H54 (cell line): ENCODE data around the gene CROCC2.

Experiments used
- DNase-seq: peaks from one replicate; pipeline ENCODE4 v3.0.0; 2011; ENCODE audit warnings: low spot score, mixed read lengths; ENCODE audit not compliant: insufficient read length
- FAIRE-seq: peaks from 3 replicates; lab custom pipeline; 2011; peaks lifted over from hg19 to GRCh38; lab: Jason Lieb, UNC
- POLR2A ChIP-seq: IDR thresholded peaks from 2 replicates; pipeline ENCODE4 v1.6.1; 2011; ENCODE audit warnings: low read depth, mild to moderate bottlenecking, low read length

CROCC2 gene

DNA sequence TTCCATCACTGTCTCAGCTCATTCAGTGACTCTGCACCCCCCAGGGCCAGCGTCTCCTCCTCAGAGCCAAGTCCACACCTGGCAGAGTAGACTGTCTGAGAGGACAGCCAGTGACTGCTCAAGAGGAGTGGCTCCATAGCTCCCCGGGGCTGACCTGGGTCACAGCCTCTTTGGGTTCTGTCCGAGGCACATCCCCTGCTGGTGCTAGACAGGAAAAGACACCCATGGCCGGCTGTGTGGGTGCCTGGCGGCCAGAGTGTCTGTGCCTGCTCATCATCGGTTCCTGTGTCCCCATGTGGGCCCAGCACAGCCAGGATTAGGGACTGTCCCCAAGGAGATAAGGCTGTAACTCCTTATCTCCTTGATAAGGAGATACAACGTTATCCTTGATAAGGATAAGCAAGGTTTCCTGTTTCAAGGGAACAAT, 3.5 kb upstream of the CROCC2 start:
- no peak for TF ChIP-seq POLR2A
- no peak for FAIRE-seq
- no peak for DNase-seq

DNA sequence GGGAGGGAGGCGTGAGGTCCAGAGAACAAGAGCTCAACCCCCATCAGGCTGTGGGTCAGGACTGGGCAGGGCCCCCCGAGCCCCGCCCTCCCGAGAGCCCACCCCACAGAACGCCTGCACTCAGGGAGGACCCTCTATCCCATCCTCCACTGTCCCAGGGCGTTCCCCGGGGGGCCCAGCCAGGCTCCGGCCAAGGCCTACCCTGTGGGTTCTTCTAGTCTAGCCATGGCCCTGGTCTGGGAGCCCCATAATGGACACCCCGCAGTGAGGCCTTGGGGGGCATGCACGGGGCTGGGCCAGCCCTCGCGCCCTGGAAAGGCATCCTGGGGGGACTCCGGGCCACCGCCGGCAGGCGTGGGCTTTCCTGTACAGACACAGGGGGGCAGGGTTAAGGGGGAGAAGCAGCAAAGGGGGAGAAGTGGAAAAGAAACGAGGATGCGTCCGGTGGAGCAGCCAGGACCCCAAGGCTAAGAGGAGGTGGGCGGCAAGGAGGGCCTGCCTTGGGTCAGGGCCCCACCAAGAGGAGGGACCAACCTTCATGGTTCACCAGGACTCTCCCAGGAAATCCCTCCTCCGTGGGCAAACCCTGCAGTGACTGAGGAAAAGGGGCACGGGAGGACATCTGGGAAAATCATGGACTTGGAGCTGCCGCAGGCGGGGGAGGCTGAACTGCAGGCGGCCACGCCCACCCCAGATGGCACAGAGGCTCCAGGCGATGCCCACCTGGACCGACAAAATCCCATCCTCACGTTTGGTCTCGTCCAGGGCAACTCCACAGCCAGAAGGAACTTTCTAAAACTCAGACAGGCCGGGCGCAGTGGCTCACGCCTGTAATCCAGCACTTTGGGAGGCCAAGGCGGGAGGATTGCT, 2.7 kb upstream of the CROCC2 start:
- DNase-seq (no peak), FAIRE-seq (no peak)
- TF ChIP-seq POLR2A, result no peak

- no peak for FAIRE-seq
- no peak for TF ChIP-seq POLR2A
- no peak for DNase-seq
These were observed 1.6 kb upstream of the CROCC2 start for GRCh38 chr2:240904216-240905175.

DNA sequence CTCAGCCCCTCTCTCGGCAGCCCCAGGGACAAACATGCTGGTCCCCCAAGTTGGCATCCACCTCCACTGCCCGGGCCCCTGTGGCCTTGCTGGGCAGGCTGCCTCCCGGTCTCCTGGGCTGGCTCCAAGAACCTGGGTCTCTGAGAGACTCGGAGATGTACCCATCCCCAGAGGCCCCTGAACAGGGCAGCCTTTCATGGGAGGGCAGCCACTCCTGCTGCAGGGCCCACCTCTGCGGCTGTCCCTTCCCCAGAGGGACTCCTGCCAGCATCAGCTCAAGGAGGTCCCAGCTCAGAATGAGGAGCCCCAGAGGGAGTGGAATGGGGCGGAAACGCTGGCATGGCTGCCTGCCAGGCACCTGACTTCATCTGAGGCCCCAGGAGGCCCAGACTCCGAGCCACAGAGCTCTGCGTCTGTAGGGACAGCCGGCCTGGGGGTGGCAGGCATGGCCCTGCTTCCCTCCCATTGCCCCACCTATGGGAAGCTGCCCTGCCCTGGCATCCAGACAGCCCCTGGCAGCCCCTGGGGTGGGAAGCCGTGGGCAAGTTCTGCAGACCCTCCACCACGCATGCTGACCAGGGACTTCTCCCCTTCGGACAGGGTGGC, 857 bp upstream of the CROCC2 start:
- FAIRE-seq (no peak), DNase-seq (peak; percentile 54)

DNA sequence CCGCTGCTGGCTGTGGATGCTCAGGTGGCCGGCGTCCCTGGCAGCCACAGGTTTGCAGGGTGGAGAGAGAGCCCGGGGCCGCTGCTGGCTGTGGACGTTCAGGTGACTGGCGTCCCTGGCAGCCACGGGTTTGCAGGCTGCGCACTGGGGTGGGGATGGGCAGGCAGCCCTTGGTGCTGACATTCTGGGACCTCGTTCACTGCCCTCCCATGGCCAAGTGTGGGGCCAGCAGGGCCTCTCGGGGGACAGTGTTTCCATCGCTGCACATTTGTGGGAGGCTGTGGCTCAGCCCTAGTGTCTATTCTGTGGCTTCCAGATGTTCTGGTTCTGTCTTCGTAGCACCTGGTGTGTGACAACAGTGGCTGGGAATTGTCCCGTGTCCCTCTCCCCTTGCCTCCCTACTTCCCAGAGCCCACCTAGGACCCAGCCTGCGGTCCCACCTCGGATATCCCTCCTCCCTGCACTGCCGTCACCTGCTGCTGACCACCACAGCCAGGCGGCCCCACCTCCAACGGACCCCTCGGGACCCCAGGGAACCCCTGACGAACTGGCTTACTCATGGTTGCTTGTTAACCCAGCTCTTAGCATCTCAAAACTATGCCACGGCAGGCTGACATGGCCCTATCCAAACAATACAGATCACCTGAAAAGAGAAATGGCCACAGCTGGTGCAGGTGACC, 915 bp downstream of the CROCC2 start:
- no peak for TF ChIP-seq POLR2A
- DNase-seq (no peak), FAIRE-seq (no peak)

More for the DNA sequence above, 857 bp upstream of the CROCC2 start:
- no peak for TF ChIP-seq POLR2A

DNA sequence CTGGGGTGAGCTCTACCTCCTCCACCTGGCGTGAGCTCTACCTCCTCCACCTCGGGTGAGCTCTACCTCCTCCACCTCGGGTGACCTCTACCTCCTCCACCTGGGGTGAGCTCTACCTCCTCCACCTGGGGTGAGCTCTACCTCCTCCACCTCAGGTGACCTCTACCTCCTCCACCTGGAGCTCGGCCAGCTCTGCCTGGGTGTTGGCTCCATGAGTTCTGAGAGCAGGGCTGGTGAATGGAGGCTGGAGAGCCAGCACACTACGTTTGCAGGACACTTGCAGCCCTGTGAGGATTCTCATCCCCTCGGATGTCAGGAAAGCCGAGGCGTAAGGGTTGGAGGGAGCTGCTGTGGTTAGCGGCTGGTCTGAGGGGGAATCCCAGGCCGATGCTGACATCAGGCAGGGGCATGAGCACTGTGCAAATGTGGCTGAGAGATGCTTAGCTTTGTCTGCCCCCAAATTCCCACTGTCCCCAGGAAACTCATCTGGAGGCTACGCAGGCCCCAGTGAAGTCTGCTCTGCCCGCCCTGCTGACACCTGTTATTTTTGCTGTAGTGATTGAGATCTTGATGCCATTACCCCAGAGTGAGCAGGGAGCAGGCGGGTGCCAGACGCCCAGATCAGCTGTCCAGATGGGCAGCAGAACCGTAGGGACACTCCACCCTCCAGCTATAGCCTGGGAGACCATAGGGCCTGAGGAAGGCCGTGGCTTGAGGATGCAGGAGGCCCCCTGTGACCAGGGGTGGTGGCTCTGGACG, 3.3 kb downstream of the CROCC2 start:
- no peak for TF ChIP-seq POLR2A
- FAIRE-seq, result no peak
- no peak for DNase-seq

DNA sequence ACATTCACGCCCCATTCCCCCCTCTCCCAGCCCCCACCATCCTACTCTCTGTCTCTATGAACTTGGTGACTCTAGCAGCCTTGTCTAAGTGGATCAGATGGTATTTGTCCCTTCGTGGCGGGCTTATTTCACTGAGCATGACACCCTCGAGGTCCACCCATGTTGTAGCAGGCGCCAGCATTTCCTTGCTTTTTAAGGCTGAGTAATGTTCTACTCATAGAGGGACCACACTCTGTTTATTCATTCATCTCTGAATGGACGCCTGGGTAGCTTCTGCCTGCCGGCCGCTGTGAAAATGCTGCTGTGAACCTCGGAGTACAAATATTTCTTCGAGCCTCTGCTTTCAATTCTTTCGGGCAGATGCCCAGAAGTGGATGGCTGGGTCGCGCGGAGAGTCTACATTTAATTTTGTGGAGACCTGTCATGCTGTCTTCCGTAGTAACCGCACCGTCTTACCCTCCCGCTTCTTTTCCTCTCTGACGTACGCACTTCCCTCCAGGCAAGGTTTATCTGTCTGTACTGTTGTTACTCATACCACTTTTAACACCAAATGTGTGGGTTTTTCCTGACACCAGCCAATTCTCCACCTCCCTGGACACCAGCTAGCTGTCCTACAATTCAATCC, 5.6 kb downstream of the CROCC2 start:
- FAIRE-seq (no peak), DNase-seq (no peak)
- TF ChIP-seq POLR2A, result no peak

DNA sequence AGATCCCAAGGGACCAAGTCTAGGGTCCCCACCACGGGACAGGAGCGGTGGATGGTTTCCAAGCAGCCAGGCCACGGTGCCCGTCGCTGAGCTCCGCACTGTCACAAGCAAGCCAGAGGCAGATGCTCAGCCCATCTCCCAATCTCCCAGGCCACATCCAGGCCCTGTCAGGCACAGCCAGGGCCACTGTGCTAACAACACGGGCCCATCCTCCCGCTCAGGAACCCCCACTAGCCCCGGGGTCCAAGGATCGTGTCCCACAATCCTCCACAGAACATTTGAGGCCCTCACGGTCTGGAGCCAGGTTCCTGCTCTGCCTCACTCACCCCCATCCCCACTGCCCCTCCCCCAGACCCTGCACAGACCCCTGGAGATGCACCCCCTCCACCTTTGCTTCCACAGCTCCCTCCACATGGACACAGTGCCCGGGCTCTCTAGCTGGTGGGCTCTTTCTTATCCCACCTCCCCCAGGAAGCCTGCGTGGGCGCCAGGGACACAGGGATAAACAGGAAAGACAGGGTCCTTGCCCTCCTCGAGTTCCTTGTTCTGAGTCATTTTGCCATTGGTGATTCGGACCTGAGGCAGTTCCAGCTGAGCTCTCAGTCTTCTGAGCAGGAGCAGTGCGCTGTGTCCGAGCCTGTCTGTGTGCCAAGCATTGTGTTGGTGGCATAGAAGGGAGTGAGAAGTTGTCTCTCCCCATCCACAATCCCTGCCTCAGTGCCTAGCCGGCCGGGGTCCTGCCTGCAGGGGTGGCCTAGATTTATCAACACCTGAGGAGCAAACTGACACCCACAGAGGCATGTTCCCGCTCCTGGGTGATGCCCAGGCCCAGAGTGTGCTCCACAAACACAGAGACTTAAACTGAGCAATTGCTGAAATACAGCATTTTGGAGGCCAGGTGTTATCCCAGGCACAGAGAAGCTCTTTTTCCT, 7.0 kb downstream of the CROCC2 start:
- no peak for FAIRE-seq
- no peak for TF ChIP-seq POLR2A
- DNase-seq, result no peak

GRCh38 chr2:240913810-240914644, 7.9 kb downstream of the CROCC2 start:
- no peak for FAIRE-seq
- TF ChIP-seq POLR2A, result no peak

GRCh38 chr2:240914645-240915525, 8.7 kb downstream of the CROCC2 start:
- FAIRE-seq (no peak), DNase-seq (no peak)
- no peak for TF ChIP-seq POLR2A

More at GRCh38 chr2:240913810-240914644, 7.9 kb downstream of the CROCC2 start:
- DNase-seq, result peak; percentile 69
